ENCODE results near the gene ACP2.

DNA sequence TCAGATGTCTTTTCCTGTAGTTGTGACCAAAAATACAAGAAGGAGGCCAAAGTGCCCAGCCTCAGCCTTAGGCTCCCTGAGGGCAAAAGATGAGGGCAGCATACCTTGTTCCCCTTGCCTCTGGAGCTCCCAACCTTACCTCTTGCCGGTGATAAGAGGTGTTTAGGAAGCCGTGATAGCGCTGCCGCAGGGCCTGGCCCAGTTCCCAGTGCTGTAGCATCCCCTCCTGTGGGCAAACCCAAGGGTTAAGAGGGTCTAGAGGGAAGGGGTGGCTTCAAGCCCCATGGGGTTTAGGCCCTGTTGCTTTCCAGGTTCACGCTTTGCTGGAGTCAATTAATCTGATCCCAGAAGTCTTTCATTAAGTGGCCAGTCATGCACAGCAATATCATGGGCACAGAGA, 1.1 kb downstream of the ACP2 start:
- TF ChIP-seq TARDBP (IDR thresholded peaks at IDR 0.05) (no peak), SUZ12 (IDR thresholded peaks at IDR 0.05) (no peak), SP1 (IDR thresholded peaks at IDR 0.05) (no peak), ARNT (IDR thresholded peaks at IDR 0.05) (no peak), FOXA1 (IDR thresholded peaks at IDR 0.05) (no peak), LEF1 (IDR thresholded peaks at IDR 0.05; ENCODE audit: borderline replicate concordance) (no peak), L3MBTL2 (conservative IDR thresholded peaks at IDR 0.05) (no peak), HDGF (IDR thresholded peaks at IDR 0.05; ENCODE audit: borderline replicate concordance) (no peak), FOXM1 (IDR thresholded peaks at IDR 0.05; ENCODE audit: borderline replicate concordance) (no peak), FOXK2 (IDR thresholded peaks at IDR 0.05) (no peak), BHLHE40 (IDR thresholded peaks at IDR 0.05; ENCODE audit: borderline replicate concordance) (no peak), CTBP1 (IDR thresholded peaks at IDR 0.05; ENCODE audit: borderline replicate concordance) (no peak), ZNF384 (IDR thresholded peaks at IDR 0.05) (no peak), NFRKB (IDR thresholded peaks at IDR 0.05) (no peak)
